IMR-90 (cell line): ENCODE results near the gene CDH22. TPM values are rescaled to one million over a fixed set of nuclear protein-coding genes. Genes with fewer than 3 reads are reported as not detected.

Experiments
- ATAC-seq: fragments of 200-7000 bp; cut with Tn5 transposase; 2 replicates; pipeline ENCODE4 v1.9.1; 2020; ENCODE audit warnings: low read depth, mild to moderate bottlenecking, moderate library complexity
- BruUV-seq: library from RNA; stranded (reverse); fragments of 400-500 nt; replicated peaks from 2 replicates; lab custom pipeline; 2021; lab: Mats Ljungman, UMichigan
- CTCF ChIA-PET: fragments of 300-600 bp; formaldehyde crosslinking; extraction: SDS; loops from one replicate; lab custom pipeline; 2021; ENCODE audit warnings: antibody characterized with exemption; lab: Yijun Ruan, JAX
- POLR2A ChIA-PET: fragments of 300-600 bp; sonication (Branson Sonifier 250); formaldehyde crosslinking; loops from one replicate; lab custom pipeline; 2022; ENCODE audit warnings: antibody characterized with exemption; ENCODE audit not compliant: unreplicated experiment; lab: Charles Lee
- DNase-seq: peaks from one replicate; pipeline ENCODE4 v3.0.0; 2013
- H2AFZ ChIP-seq: replicated peaks from 2 replicates; pipeline ENCODE3; 2013; ENCODE audit warnings: low read length, mild to moderate bottlenecking; ENCODE audit not compliant: poor library complexity
- H2AK5ac ChIP-seq: 2 replicates; pipeline ENCODE4 v1.6.1; 2013; ENCODE audit warnings: low read depth, low read length, inconsistent platforms
- H2AK9ac ChIP-seq: replicated peaks from 2 replicates; pipeline ENCODE3; 2013; ENCODE audit warnings: mild to moderate bottlenecking, low read depth, low read length, moderate library complexity; ENCODE audit not compliant: poor library complexity
- H2BK120ac ChIP-seq: 2 replicates; pipeline ENCODE4 v1.6.1; 2013; ENCODE audit warnings: low read depth, low read length, inconsistent platforms
- H2BK15ac ChIP-seq: 3 replicates; pipeline ENCODE4 v1.6.1; 2013; ENCODE audit warnings: low read depth, low read length, inconsistent platforms
- H2BK20ac ChIP-seq: 2 replicates; pipeline ENCODE4 v1.6.1; 2013; ENCODE audit warnings: low read depth, mild to moderate bottlenecking, inconsistent platforms, low read length, moderate library complexity
- H2BK5ac ChIP-seq: 2 replicates; pipeline ENCODE4 v1.6.1; 2013; ENCODE audit warnings: mild to moderate bottlenecking, low read depth, low read length, inconsistent platforms; ENCODE audit not compliant: poor library complexity, severe bottlenecking
- H3K14ac ChIP-seq: replicated peaks from 2 replicates; pipeline ENCODE4 v1.6.1; 2013; ENCODE audit warnings: low read depth, low read length, inconsistent platforms
- H3K18ac ChIP-seq: 2 replicates; pipeline ENCODE4 v1.6.1; 2013; ENCODE audit warnings: low read depth, low read length, control low read depth
- H3K23ac ChIP-seq: 2 replicates; pipeline ENCODE4 v1.6.1; 2013; ENCODE audit warnings: low read depth, low read length, inconsistent platforms
- H3K27ac ChIP-seq: 2 replicates; pipeline ENCODE4 v1.5.1; 2013; ENCODE audit warnings: mild to moderate bottlenecking, control low read depth, low read length; ENCODE audit not compliant: insufficient read depth
- H3K27me3 ChIP-seq: 2 replicates; pipeline ENCODE4 v1.6.1; 2013; ENCODE audit warnings: low read length; ENCODE audit not compliant: control insufficient read depth, insufficient read depth
- H3K36me3 ChIP-seq: 2 replicates; pipeline ENCODE4 v1.6.1; 2013; ENCODE audit warnings: low read length, mixed read lengths; ENCODE audit not compliant: control insufficient read depth, insufficient read depth
- H3K4ac ChIP-seq: 2 replicates; pipeline ENCODE4 v1.6.1; 2013; ENCODE audit warnings: low read depth, low read length, inconsistent platforms
- H3K4me1 ChIP-seq: 2 replicates; pipeline ENCODE4 v1.6.1; 2013; ENCODE audit warnings: low read length, mixed read lengths; ENCODE audit not compliant: control insufficient read depth, insufficient read depth
- H3K4me2 ChIP-seq: 2 replicates; pipeline ENCODE4 v1.6.1; 2013; ENCODE audit warnings: low read depth, mild to moderate bottlenecking, control low read depth, low read length, moderate library complexity
- H3K4me3 ChIP-seq: 2 replicates; pipeline ENCODE4 v1.5.1; 2013; ENCODE audit warnings: low read depth, mild to moderate bottlenecking, control low read depth, low read length, moderate library complexity; ENCODE audit not compliant: insufficient read depth
- H3K56ac ChIP-seq: 2 replicates; pipeline ENCODE4 v1.6.1; 2013; ENCODE audit warnings: low read length, inconsistent platforms; ENCODE audit not compliant: insufficient read depth; ENCODE audit errors: extremely low read depth
- H3K79me1 ChIP-seq, 2 experiments: 2 replicates each; pipeline ENCODE4 v1.6.1; 2013; ENCODE audit warnings: low read length in 2 of 2, inconsistent platforms in 1 of 2, low read depth in 1 of 2
- H3K9ac ChIP-seq: 2 replicates; pipeline ENCODE4 v1.6.1; 2013; ENCODE audit warnings: low read depth, low read length, control low read depth
- H3K9me1 ChIP-seq: 2 replicates; pipeline ENCODE4 v1.6.1; 2013; ENCODE audit warnings: low read length, inconsistent platforms; ENCODE audit not compliant: insufficient read depth
- H3K9me3 ChIP-seq: 2 replicates; pipeline ENCODE4 v1.6.1; 2013; ENCODE audit warnings: low read length; ENCODE audit not compliant: control insufficient read depth, insufficient read depth
- H4K20me1 ChIP-seq: 2 replicates; pipeline ENCODE4 v1.6.1; 2013; ENCODE audit warnings: low read length, inconsistent platforms; ENCODE audit not compliant: insufficient read depth
- H4K5ac ChIP-seq: 2 replicates; pipeline ENCODE4 v1.6.1; 2013; ENCODE audit warnings: mild to moderate bottlenecking, low read depth, low read length, control low read depth
- H4K8ac ChIP-seq, 2 experiments: 2 replicates each; pipeline ENCODE4 v1.6.1; 2013; ENCODE audit warnings: low read depth in 2 of 2, low read length in 2 of 2, control low read depth in 1 of 2, inconsistent platforms in 1 of 2
- H4K91ac ChIP-seq: 2 replicates; pipeline ENCODE4 v1.6.1; 2013; ENCODE audit warnings: low read depth, low read length, inconsistent platforms; ENCODE audit not compliant: insufficient read depth
- CEBPB ChIP-seq: IDR thresholded peaks from 2 replicates; pipeline ENCODE4 v1.6.1; 2012; ENCODE audit warnings: low read depth, low read length, improper control_type of control experiment
- CHD1 ChIP-seq: IDR thresholded peaks from 2 replicates; pipeline ENCODE4 v1.6.1; 2012; ENCODE audit warnings: low read depth, low read length, improper control_type of control experiment
- CTCF ChIP-seq: conservative IDR thresholded peaks from 2 replicates; pipeline ENCODE4 v1.5.1; 2012; ENCODE audit warnings: mild to moderate bottlenecking, low read depth, low read length, improper control_type of control experiment
- NFE2L2 ChIP-seq: fragments of 150-350 bp; IDR thresholded peaks from 2 replicates; pipeline ENCODE4 v1.6.1; 2016; ENCODE audit warnings: low read depth, mild to moderate bottlenecking, low read length
- RCOR1 ChIP-seq: IDR thresholded peaks from 2 replicates; pipeline ENCODE4 v1.6.1; 2012; ENCODE audit warnings: mild to moderate bottlenecking, low read length, improper control_type of control experiment; ENCODE audit not compliant: insufficient replicate concordance
- USF2 ChIP-seq: fragments of 150-350 bp; IDR thresholded peaks from 2 replicates; pipeline ENCODE4 v1.6.1; 2017; ENCODE audit warnings: mild to moderate bottlenecking, antibody characterized with exemption, low read length, low read depth
- dilution Hi-C: fragments of 300-500 bp; cut with HindIII; formaldehyde crosslinking; loops from one replicate; pipeline ENCODE4 v1.14.3; 2018; ENCODE audit warnings: low sequenced_read_pairs; ENCODE audit not compliant: unreplicated experiment
- in situ Hi-C: fragments of 300-500 bp; cut with MboI; formaldehyde crosslinking; loops from 3 replicates; pipeline ENCODE4 v1.14.3; 2019; ENCODE audit warnings: low sequenced_read_pairs, inconsistent platforms, mixed read lengths
- intact Hi-C: fragments of 100-400 bp; cut with micrococcal nuclease; formaldehyde crosslinking; loops from 2 replicates; pipeline ENCODE4 v1.10.0; 2022
- polyA plus RNA-seq, 3 experiments: library from polyadenylated mRNA; depleted of rRNA; stranded (reverse); fragments of >200 nt; gene quantifications; 2 replicates each; pipeline ENCODE4 v1.2.3, GENCODE V29; 2012; ENCODE audit warnings: low replicate concordance in 1 of 3
- total RNA-seq: library from RNA; depleted of rRNA; stranded (reverse); fragments of >200 nt; gene quantifications from 2 replicates; pipeline ENCODE4 v1.2.3, GENCODE V29; 2012

CDH22 gene
- total and polyA plus RNA-seq, 2 of the 4 experiments (the other 2 are of a cell fraction) = not detected

- H4K20me1 ChIP-seq = no peaks in the 10 kb centered on the region
- no peak overlapping the region for H2AK9ac ChIP-seq
- in situ Hi-C loops (no loop called here), dilution Hi-C loops (no loop called here), intact Hi-C loops (no loop called here)
- H2BK5ac ChIP-seq = no peak overlapping the region
- TF ChIP-seq NFE2L2 (no peak), CEBPB (no peak), CTCF (no peak), RCOR1 (no peak), USF2 (no peak), CHD1 (no peak)
- no peaks in the 10 kb centered on the region for H3K4me1 ChIP-seq
- H2AK5ac ChIP-seq = no peak overlapping the region
- ChIA-PET CTCF (no interaction called here), POLR2A (no interaction called here)
- no peak overlapping the region for H3K23ac ChIP-seq
- no peak overlapping the region for H3K27ac ChIP-seq
- no peak overlapping the region for H4K91ac ChIP-seq
- no peak overlapping the region for H4K8ac ChIP-seq
- no peak for DNase-seq
- H2BK120ac ChIP-seq = no peak overlapping the region
- H3K79me1 ChIP-seq = no peaks in the 10 kb centered on the region
- no peaks in the 10 kb centered on the region for H3K9me1 ChIP-seq
- H2AFZ ChIP-seq = no peak overlapping the region
- H3K9ac ChIP-seq = no peak overlapping the region
- no peaks in the 10 kb centered on the region for H3K9me3 ChIP-seq
- H4K5ac ChIP-seq = no peak overlapping the region
- no peak overlapping the region for H3K4me3 ChIP-seq
- no peaks in the 10 kb centered on the region for H3K36me3 ChIP-seq
- H3K4me2 ChIP-seq = no peak overlapping the region
- H3K27me3 ChIP-seq = peaks cover 11% of the 10 kb centered on the region
- H3K4ac ChIP-seq = no peak overlapping the region
- no peak overlapping the region for H3K56ac ChIP-seq
- no peak overlapping the region for H3K14ac ChIP-seq
- no peak overlapping the region for H2BK20ac ChIP-seq
- BruUV-seq = no TSS peak
- no peak overlapping the region for H3K18ac ChIP-seq
- no peak for ATAC-seq
- H2BK15ac ChIP-seq = no peak overlapping the region
Measured at GRCh38 chr20:46217583-46217982, 90.7 kb downstream of the CDH22 start.
